ENCODE results near the gene SLC47A2.
"Not testable (repeated sequence)": the region's sequence is repeated elsewhere in the genome, so short reads cannot be mapped to it uniquely, and the experiment has no call there.

The SLC47A2 gene

DNA sequence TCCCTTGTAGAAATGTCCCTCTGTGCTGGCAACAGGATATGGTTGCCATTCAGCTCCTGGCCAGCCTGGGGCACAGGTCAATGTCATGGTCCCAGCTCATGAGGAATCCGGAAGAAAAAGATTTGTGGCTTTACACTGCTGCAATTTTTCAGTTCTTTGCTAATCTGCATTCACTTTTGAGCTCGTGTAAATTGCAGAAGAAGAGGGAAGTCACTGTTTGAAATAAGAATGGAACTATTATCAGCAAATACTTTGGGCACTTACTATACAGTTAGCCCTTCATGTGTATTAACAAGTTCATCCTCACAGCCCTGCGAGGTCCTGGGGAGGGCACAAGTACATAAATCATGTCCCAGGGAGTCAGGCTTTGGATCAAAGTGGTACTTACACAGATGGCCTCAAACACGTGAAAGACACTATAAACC lies 14.2 kb downstream of the SLC47A2 start:
- TF ChIP-seq, protein P1, sequence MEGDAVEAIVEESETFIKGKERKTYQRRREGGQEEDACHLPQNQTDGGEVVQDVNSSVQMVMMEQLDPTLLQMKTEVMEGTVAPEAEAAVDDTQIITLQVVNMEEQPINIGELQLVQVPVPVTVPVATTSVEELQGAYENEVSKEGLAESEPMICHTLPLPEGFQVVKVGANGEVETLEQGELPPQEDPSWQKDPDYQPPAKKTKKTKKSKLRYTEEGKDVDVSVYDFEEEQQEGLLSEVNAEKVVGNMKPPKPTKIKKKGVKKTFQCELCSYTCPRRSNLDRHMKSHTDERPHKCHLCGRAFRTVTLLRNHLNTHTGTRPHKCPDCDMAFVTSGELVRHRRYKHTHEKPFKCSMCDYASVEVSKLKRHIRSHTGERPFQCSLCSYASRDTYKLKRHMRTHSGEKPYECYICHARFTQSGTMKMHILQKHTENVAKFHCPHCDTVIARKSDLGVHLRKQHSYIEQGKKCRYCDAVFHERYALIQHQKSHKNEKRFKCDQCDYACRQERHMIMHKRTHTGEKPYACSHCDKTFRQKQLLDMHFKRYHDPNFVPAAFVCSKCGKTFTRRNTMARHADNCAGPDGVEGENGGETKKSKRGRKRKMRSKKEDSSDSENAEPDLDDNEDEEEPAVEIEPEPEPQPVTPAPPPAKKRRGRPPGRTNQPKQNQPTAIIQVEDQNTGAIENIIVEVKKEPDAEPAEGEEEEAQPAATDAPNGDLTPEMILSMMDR (conservative IDR thresholded peaks at IDR 0.05; ENCODE audit: low read depth, low read length) = no peak
- Histone ChIP-seq H3K36me3 (ENCODE audit: insufficient read depth) (no peaks in the 10 kb centered on the region), H3K4me3 (IDR thresholded peaks at IDR 0.05; ENCODE audit: insufficient read depth, low read depth, low read length) (no peak overlapping the region), H3K27ac (no peak overlapping the region), H3K79me2 (ENCODE audit: insufficient read depth, low read depth) (no peaks in the 10 kb centered on the region), H3K4me1 (ENCODE audit: low read depth, poor library complexity, severe bottlenecking) (no peaks in the 10 kb centered on the region), H2AFZ (ENCODE audit: low read depth) (no peak overlapping the region), H3K9ac (no peak overlapping the region), H4K20me1 (ENCODE audit: insufficient read depth) (no peaks in the 10 kb centered on the region), H3K4me2 (no peak overlapping the region), H3K27me3 (ENCODE audit: insufficient read depth, low read depth) (no peaks in the 10 kb centered on the region)

DNA sequence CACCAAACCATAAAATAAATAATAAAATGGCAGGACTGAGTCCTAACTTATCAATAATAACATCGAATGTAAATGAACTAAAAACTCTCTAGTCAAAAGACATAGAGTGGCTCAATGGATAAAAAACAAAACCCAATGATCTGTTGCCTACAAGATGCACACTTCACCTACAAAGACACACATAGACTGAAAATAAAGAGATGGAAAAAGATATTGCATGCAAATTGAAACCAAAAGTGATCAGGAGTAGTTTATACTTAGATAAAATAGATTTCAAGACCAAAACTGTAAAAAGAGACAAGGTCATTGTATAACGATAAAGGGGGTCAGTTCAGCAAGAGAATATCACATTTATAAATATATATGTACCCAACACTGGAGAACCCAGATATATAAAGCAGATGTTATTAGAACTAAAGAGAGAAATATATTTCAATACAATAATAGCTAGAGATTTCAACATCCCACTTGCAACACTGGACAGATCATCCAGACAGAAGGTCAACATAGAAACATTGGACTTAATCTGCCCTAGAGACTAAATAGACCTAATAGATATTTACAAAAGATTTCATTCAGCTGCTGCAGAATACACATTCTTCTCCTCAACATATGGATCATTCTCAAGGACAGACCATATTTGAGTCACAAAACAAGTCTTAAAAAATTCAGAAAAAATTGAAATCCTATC lies 29.8 kb downstream of the SLC47A2 start:
- no peaks in the 10 kb centered on the region for H3K27me3 ChIP-seq (ENCODE audit: insufficient read depth, low read depth)
- no peak overlapping the region for H3K4me3 ChIP-seq (IDR thresholded peaks at IDR 0.05; ENCODE audit: insufficient read depth, low read depth, low read length)
- H4K20me1 ChIP-seq (ENCODE audit: insufficient read depth) = no peaks in the 10 kb centered on the region
- TF ChIP-seq, protein P1 (conservative IDR thresholded peaks at IDR 0.05; ENCODE audit: low read depth, low read length) = no peak
- no peak overlapping the region for H3K4me2 ChIP-seq
- H3K79me2 ChIP-seq (ENCODE audit: insufficient read depth, low read depth) = no peaks in the 10 kb centered on the region
- H3K4me1 ChIP-seq (ENCODE audit: low read depth, poor library complexity, severe bottlenecking) = no peaks in the 10 kb centered on the region
- H2AFZ ChIP-seq (ENCODE audit: low read depth) = no peak overlapping the region
- H3K36me3 ChIP-seq (ENCODE audit: insufficient read depth) = no peaks in the 10 kb centered on the region
- no peak overlapping the region for H3K27ac ChIP-seq
- H3K9ac ChIP-seq = no peak overlapping the region

DNA sequence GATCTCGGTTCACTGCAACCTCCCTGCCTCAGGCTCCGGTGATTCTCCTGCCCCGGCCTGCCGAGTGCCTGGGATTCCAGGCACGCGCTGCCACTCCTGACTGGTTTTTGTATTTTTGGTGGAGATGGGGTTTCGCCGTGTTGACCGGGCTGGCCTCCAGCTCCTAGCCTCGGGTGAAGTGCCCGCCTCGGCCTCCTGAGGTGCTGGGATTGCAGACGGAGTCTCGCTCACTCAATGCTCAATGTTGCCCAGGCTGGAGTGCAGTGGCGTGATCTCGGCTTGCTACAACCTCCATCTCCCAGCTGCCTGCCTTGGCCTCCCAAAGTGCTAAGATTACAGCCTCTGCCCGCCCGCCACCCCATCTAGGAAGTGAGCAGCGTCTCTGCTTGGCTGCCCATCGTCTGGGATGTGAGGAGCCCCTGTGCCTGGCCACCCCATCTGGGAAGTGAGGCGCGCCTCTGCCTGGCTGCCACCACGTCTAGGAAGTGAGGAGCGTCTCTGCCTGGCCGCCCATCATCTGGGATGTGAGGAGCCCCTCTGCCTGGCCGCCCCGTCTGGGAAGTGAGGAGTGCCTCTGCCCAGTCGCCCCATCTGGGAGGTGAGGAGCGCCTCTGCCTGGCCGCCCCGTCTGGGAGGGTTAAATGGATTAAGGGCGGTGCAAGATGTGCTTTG lies 31.3 kb downstream of the SLC47A2 start:
- not testable (repeated sequence) for H2AFZ ChIP-seq (ENCODE audit: low read depth); H3K4me1 ChIP-seq (ENCODE audit: low read depth, poor library complexity, severe bottlenecking); H4K20me1 ChIP-seq (ENCODE audit: insufficient read depth)

DNA sequence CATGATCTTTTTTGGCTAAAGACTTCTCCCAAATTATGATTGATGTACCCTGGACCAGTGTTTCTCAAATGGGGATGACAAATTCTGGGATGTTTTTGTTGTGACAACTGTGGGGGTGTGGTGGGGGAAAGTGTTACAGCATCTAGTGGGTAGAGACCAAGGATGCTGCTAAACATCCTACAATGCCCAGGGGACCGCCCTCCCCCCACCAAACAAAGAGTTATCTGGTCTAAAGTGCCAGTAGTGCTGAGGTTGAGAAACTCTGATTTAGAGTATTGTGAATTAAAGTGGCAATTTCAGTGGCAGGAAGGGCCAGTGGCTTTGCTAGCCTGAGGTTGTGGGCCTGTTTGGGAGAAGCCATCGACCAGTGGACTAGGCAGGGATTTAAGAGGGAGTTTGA lies 33.3 kb downstream of the SLC47A2 start:
- H3K4me3 ChIP-seq (IDR thresholded peaks at IDR 0.05; ENCODE audit: insufficient read depth, low read depth, low read length) = no peak overlapping the region
- no peak overlapping the region for H3K9ac ChIP-seq
- H3K36me3 ChIP-seq (ENCODE audit: insufficient read depth) = no peaks in the 10 kb centered on the region
- no peaks in the 10 kb centered on the region for H3K27me3 ChIP-seq (ENCODE audit: insufficient read depth, low read depth)
- H2AFZ ChIP-seq (ENCODE audit: low read depth) = no peak overlapping the region
- no peak overlapping the region for H3K4me2 ChIP-seq
- H3K27ac ChIP-seq = no peak overlapping the region
- H3K79me2 ChIP-seq (ENCODE audit: insufficient read depth, low read depth) = no peaks in the 10 kb centered on the region
- no peaks in the 10 kb centered on the region for H4K20me1 ChIP-seq (ENCODE audit: insufficient read depth)
- TF ChIP-seq, protein P1 (conservative IDR thresholded peaks at IDR 0.05; ENCODE audit: low read depth, low read length) = no peak
- no peaks in the 10 kb centered on the region for H3K4me1 ChIP-seq (ENCODE audit: low read depth, poor library complexity, severe bottlenecking)

More for the DNA sequence above, 31.3 kb downstream of the SLC47A2 start:
- not testable (repeated sequence) for H3K4me3 ChIP-seq (IDR thresholded peaks at IDR 0.05; ENCODE audit: insufficient read depth, low read depth, low read length); H3K27me3 ChIP-seq (ENCODE audit: insufficient read depth, low read depth); H3K36me3 ChIP-seq (ENCODE audit: insufficient read depth); H3K27ac ChIP-seq; H3K4me2 ChIP-seq; H3K9ac ChIP-seq; H3K79me2 ChIP-seq (ENCODE audit: insufficient read depth, low read depth)
